Left renal cortex interstitium (tissue), 4 donors: ENCODE measurements around the gene MEIS1. TPM values are rescaled to one million over a fixed set of nuclear protein-coding genes. Genes with fewer than 3 reads are reported as not detected.
"Not testable (repeated sequence)": the region's sequence is repeated elsewhere in the genome, so short reads cannot be mapped to it uniquely, and the experiment has no call there.

Experiments used
- DNase-seq, 4 donors: peaks; one replicate each; pipeline ENCODE4 v3.0.0-alpha.2; 2013; ENCODE audit warnings: low read depth in 4 of 4, low spot score in 2 of 4, missing footprints in 1 of 4
- polyA plus RNA-seq, 4 donors: library from polyadenylated mRNA; unstranded; fragments of 120-200 nt; gene quantifications; one replicate each; pipeline ENCODE4 v1.2.1, GENCODE V29; 2013; ENCODE audit not compliant: insufficient read length in 4 of 4

The MEIS1 gene
- polyA plus RNA-seq, result 100 to 1,000 TPM; 115 to 144 (median 135) TPM

GRCh38 chr2:66434679-66435548 is at the start of gene MEIS1:
TSS of gene MEIS1 (plus strand) at chr2:66435125. CDS start at chr2:66435857, 732 bp downstream.
- DNase-seq, result peak in 3 of 4 donors; percentile 94 to 98 (median 94)

GRCh38 chr2:66387016-66387753 is 47.7 kb upstream of the MEIS1 start:
- no peak for DNase-seq

GRCh38 chr2:66389651-66390131 is 45.2 kb upstream of the MEIS1 start:
- no peak for DNase-seq

GRCh38 chr2:66390152-66390551 is 44.8 kb upstream of the MEIS1 start:
- DNase-seq, result no peak

GRCh38 chr2:66390811-66391210 is 44.1 kb upstream of the MEIS1 start:
- no peak for DNase-seq

GRCh38 chr2:66391240-66391639 is 43.7 kb upstream of the MEIS1 start:
- DNase-seq, result not testable (repeated sequence)

- DNase-seq, result no peak
Measured at GRCh38 chr2:66405473-66405872, 29.5 kb upstream of the MEIS1 start.

GRCh38 chr2:66408905-66409304 is 26.0 kb upstream of the MEIS1 start:
- no peak for DNase-seq

GRCh38 chr2:66412874-66413273 is 22.1 kb upstream of the MEIS1 start:
- no peak for DNase-seq

GRCh38 chr2:66414896-66415295 is 20.0 kb upstream of the MEIS1 start:
- DNase-seq, result no peak

GRCh38 chr2:66418381-66418780 is 16.5 kb upstream of the MEIS1 start:
- DNase-seq, result no peak

GRCh38 chr2:66421612-66422011 is 13.3 kb upstream of the MEIS1 start:
- DNase-seq, result no peak

- no peak for DNase-seq
Measured at GRCh38 chr2:66423391-66424124, 11.4 kb upstream of the MEIS1 start.

GRCh38 chr2:66426244-66427111 is 8.4 kb upstream of the MEIS1 start:
- DNase-seq, result peak in 2 of 4 donors; percentile 10 to 31

- no peak for DNase-seq
Measured at GRCh38 chr2:66427300-66427699, 7.6 kb upstream of the MEIS1 start.

GRCh38 chr2:66428986-66429612 is 5.8 kb upstream of the MEIS1 start:
- peak in 3 of 4 donors; percentile 58 to 82 (median 77) for DNase-seq

GRCh38 chr2:66429693-66430504 is 5.0 kb upstream of the MEIS1 start:
- DNase-seq, result peak in 2 of 4 donors; percentile 50 to 57

GRCh38 chr2:66430505-66431273 is 4.2 kb upstream of the MEIS1 start:
- DNase-seq, result no peak
